GM23338 (cell line): ENCODE data around the gene CTSF. TPM values are rescaled to one million over a fixed set of nuclear protein-coding genes. Genes with fewer than 3 reads are reported as not detected.

Experiments
- ATAC-seq: fragments of 200-7000 bp; cut with Tn5 transposase; 3 replicates; pipeline ENCODE4 v1.9.1; 2020
- DNase-seq: peaks from one replicate; pipeline ENCODE4 v3.0.0-alpha.2; 2015; ENCODE audit warnings: low spot score
- H2AFZ ChIP-seq: fragments of 200-600 bp; sonication (generic); 2 replicates; pipeline ENCODE4 v1.8.0; 2016; ENCODE audit warnings: antibody characterized with exemption, mild to moderate bottlenecking, moderate library complexity
- H3F3A ChIP-seq: fragments of 200-600 bp; sonication (generic); replicated peaks from 2 replicates; pipeline ENCODE4 v1.8.0; 2017; ENCODE audit warnings: antibody characterized with exemption, mixed run types, low read depth
- H3K27ac ChIP-seq: fragments of 200-600 bp; sonication (generic); 2 replicates; pipeline ENCODE4 v1.6.1; 2016; ENCODE audit warnings: low read depth
- H3K27me3 ChIP-seq: fragments of 200-600 bp; sonication (generic); 2 replicates; pipeline ENCODE4 v1.8.0; 2016; ENCODE audit warnings: mild to moderate bottlenecking, mixed run types, moderate library complexity; ENCODE audit not compliant: insufficient read depth
- H3K36me3 ChIP-seq: fragments of 200-600 bp; sonication (generic); 2 replicates; pipeline ENCODE4 v1.8.0; 2016; ENCODE audit warnings: mild to moderate bottlenecking; ENCODE audit not compliant: insufficient read depth
- H3K4me1 ChIP-seq: fragments of 200-600 bp; sonication (generic); 2 replicates; pipeline ENCODE4 v1.8.0; 2016; ENCODE audit warnings: mild to moderate bottlenecking, moderate library complexity; ENCODE audit not compliant: insufficient read depth
- H3K4me2 ChIP-seq: fragments of 200-600 bp; sonication (generic); 2 replicates; pipeline ENCODE4 v1.7.1; 2017; ENCODE audit warnings: mixed run types
- H3K4me3 ChIP-seq: fragments of 200-600 bp; sonication (generic); 2 replicates; pipeline ENCODE4 v1.6.1; 2016; ENCODE audit warnings: mixed run types
- H3K79me2 ChIP-seq: fragments of 200-600 bp; sonication (generic); replicated peaks from 2 replicates; pipeline ENCODE4 v1.8.0; 2017; ENCODE audit warnings: mild to moderate bottlenecking; ENCODE audit not compliant: insufficient read depth
- H3K9me2 ChIP-seq: fragments of 200-600 bp; sonication (generic); 2 replicates; pipeline ENCODE4 v1.8.0; 2017; ENCODE audit not compliant: insufficient read depth
- H4K20me1 ChIP-seq: fragments of 200-600 bp; sonication (generic); replicated peaks from 2 replicates; pipeline ENCODE4 v1.8.0; 2017; ENCODE audit warnings: mild to moderate bottlenecking; ENCODE audit not compliant: insufficient read depth
- H3K27ac Mint-ChIP-seq: 2 replicates; pipeline ENCODE4 v1.8.0; 2020; ENCODE audit warnings: inconsistent platforms, mild to moderate bottlenecking, moderate library complexity, mixed read lengths
- H3K27me3 Mint-ChIP-seq: 3 replicates; pipeline ENCODE4 v1.8.0; 2022; ENCODE audit warnings: low read depth, mild to moderate bottlenecking, moderate library complexity, mixed read lengths, inconsistent platforms; ENCODE audit not compliant: insufficient read depth, poor library complexity
- H3K36me3 Mint-ChIP-seq: 3 replicates; pipeline ENCODE4 v1.8.0; 2021; ENCODE audit warnings: low read depth, mild to moderate bottlenecking, inconsistent platforms, moderate library complexity, mixed read lengths
- H3K4me1 Mint-ChIP-seq: 3 replicates; pipeline ENCODE4 v1.8.0; 2020; ENCODE audit warnings: mild to moderate bottlenecking, inconsistent platforms, mixed read lengths
- H3K4me3 Mint-ChIP-seq: 3 replicates; pipeline ENCODE4 v1.8.0; 2021; ENCODE audit warnings: moderate library complexity, mild to moderate bottlenecking, inconsistent platforms, mixed read lengths
- H3K9me3 Mint-ChIP-seq: 3 replicates; pipeline ENCODE4 v1.8.0; 2020; ENCODE audit warnings: moderate library complexity, mild to moderate bottlenecking, inconsistent platforms, mixed read lengths
- CREB1 ChIP-seq: fragments of 250-450 bp; sonication (Bioruptor Pico); IDR thresholded peaks from 2 replicates; pipeline ENCODE4 v1.5.0; 2020; ENCODE audit warnings: low read depth, mild to moderate bottlenecking, moderate library complexity
- ETS1 ChIP-seq: IDR thresholded peaks from 2 replicates; pipeline ENCODE4 v1.6.1; 2016; ENCODE audit warnings: antibody characterized with exemption
- EZH2 ChIP-seq: fragments of 200-600 bp; sonication (generic); IDR thresholded peaks from one replicate; pipeline ENCODE4 v1.8.0; 2017; ENCODE audit warnings: antibody characterized with exemption, mild to moderate bottlenecking, low read depth; ENCODE audit not compliant: unreplicated experiment
- EZH2phosphoT487 ChIP-seq: fragments of 200-600 bp; sonication (generic); IDR thresholded peaks from one replicate; pipeline ENCODE4 v1.8.1; 2018; ENCODE audit warnings: antibody characterized with exemption; ENCODE audit not compliant: unreplicated experiment
- JUNB ChIP-seq: IDR thresholded peaks from one replicate; pipeline ENCODE4 v1.6.1; 2016; ENCODE audit warnings: antibody characterized with exemption; ENCODE audit not compliant: unreplicated experiment
- NANOG ChIP-seq: IDR thresholded peaks from 2 replicates; pipeline ENCODE4 v1.6.1; 2016; ENCODE audit warnings: antibody characterized with exemption, borderline replicate concordance
- POLR2AphosphoS5 ChIP-seq: IDR thresholded peaks from 2 replicates; pipeline ENCODE4 v1.6.1; 2016; ENCODE audit warnings: antibody characterized with exemption, low read depth
- STAT1 ChIP-seq: IDR thresholded peaks from one replicate; pipeline ENCODE4 v1.6.1; 2016; ENCODE audit warnings: antibody characterized with exemption; ENCODE audit not compliant: unreplicated experiment
- ZNF114 ChIP-seq: fragments of 250-450 bp; sonication (Bioruptor Pico); IDR thresholded peaks from 2 replicates; pipeline ENCODE4 v1.5.0; 2020; ENCODE audit warnings: mild to moderate bottlenecking, moderate library complexity
- ZNF331 ChIP-seq: fragments of 250-450 bp; sonication (Bioruptor Pico); IDR thresholded peaks from 2 replicates; pipeline ENCODE4 v1.5.0; 2020; ENCODE audit warnings: low read depth, mild to moderate bottlenecking, moderate library complexity
- polyA plus RNA-seq: library from polyadenylated mRNA; unstranded; fragments of >200 nt; fragmentation: Nextera tagmentation; extraction: Ambion mirVana; gene quantifications from 2 replicates; pipeline ENCODE4 v1.2.1, GENCODE V29; 2016
- total RNA-seq: library from RNA; depleted of rRNA; stranded (reverse); fragments of >200 nt; shearing (Covaris generic); gene quantifications from 2 replicates; pipeline ENCODE4 v1.2.3, GENCODE V29; 2014
- TF ChIP-seq, protein P1 (sequence below): fragments of 250-450 bp; sonication (Bioruptor Pico); IDR thresholded peaks from 2 replicates; pipeline ENCODE4 v1.5.0; 2020; ENCODE audit warnings: mild to moderate bottlenecking, moderate library complexity
- TF ChIP-seq, protein P2 (sequence below): IDR thresholded peaks from one replicate; pipeline ENCODE4 v1.6.1; 2018; ENCODE audit warnings: antibody characterized with exemption; ENCODE audit not compliant: unreplicated experiment
- TF ChIP-seq, protein P3 (sequence below), 2 experiments: fragments of 200-600 bp in 1 of 2; sonication (generic) in 1 of 2; conservative IDR thresholded peaks; 2 replicates each; pipeline versions ENCODE4 v1.5.1 to v1.6.1; 2016 to 2017; ENCODE audit warnings: antibody characterized with exemption in 2 of 2, low read depth in 2 of 2, mild to moderate bottlenecking in 2 of 2, moderate library complexity in 1 of 2

Gene CTSF
- total and polyA plus RNA-seq, 2 experiments from 2014 or later, result 20.4 to 51.1 TPM

DNA sequence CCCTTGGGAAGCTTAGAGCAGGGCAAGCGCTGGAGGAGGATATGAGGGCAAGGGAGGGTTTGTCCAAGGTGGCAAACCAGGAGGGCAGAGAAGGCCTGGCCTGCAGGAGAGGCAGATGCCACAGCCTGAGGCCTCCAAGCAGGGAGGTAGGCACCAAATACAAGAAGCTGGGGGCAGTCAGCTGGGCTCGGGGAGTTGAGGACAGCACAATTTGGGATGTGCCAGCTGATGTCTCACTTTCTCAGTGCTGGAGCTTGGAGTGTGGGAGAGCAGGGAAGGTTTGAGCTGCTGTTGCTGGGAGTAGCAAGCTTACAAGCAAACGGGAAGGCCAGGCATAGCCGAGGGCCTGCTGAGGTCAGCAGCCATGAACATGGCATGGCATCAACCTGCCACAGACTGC, 26.5 kb downstream of the CTSF start:
- Histone ChIP-seq H4K20me1 (no peaks in the 10 kb centered on the region), H3K27ac (no peak overlapping the region), H3K4me1 (peaks cover 13% of the 10 kb centered on the region), H3K4me3 (no peak overlapping the region), H3K79me2 (peaks cover 4% of the 10 kb centered on the region; the same call in 1 of the 2 replicates), H3K4me2 (no peak overlapping the region), H3K9me2 (no peaks in the 10 kb centered on the region), H2AFZ (no peak overlapping the region), H3F3A (0 out of 2 replicates have a peak, but pooled peaks cover 7% of the 10 kb centered on the region), H3K27me3 (no peaks in the 10 kb centered on the region), H3K36me3 (no peaks in the 10 kb centered on the region)
- H3K4me3 Mint-ChIP-seq, result no peak overlapping the region
- no peak for TF ChIP-seq NANOG
- TF ChIP-seq, protein P1, sequence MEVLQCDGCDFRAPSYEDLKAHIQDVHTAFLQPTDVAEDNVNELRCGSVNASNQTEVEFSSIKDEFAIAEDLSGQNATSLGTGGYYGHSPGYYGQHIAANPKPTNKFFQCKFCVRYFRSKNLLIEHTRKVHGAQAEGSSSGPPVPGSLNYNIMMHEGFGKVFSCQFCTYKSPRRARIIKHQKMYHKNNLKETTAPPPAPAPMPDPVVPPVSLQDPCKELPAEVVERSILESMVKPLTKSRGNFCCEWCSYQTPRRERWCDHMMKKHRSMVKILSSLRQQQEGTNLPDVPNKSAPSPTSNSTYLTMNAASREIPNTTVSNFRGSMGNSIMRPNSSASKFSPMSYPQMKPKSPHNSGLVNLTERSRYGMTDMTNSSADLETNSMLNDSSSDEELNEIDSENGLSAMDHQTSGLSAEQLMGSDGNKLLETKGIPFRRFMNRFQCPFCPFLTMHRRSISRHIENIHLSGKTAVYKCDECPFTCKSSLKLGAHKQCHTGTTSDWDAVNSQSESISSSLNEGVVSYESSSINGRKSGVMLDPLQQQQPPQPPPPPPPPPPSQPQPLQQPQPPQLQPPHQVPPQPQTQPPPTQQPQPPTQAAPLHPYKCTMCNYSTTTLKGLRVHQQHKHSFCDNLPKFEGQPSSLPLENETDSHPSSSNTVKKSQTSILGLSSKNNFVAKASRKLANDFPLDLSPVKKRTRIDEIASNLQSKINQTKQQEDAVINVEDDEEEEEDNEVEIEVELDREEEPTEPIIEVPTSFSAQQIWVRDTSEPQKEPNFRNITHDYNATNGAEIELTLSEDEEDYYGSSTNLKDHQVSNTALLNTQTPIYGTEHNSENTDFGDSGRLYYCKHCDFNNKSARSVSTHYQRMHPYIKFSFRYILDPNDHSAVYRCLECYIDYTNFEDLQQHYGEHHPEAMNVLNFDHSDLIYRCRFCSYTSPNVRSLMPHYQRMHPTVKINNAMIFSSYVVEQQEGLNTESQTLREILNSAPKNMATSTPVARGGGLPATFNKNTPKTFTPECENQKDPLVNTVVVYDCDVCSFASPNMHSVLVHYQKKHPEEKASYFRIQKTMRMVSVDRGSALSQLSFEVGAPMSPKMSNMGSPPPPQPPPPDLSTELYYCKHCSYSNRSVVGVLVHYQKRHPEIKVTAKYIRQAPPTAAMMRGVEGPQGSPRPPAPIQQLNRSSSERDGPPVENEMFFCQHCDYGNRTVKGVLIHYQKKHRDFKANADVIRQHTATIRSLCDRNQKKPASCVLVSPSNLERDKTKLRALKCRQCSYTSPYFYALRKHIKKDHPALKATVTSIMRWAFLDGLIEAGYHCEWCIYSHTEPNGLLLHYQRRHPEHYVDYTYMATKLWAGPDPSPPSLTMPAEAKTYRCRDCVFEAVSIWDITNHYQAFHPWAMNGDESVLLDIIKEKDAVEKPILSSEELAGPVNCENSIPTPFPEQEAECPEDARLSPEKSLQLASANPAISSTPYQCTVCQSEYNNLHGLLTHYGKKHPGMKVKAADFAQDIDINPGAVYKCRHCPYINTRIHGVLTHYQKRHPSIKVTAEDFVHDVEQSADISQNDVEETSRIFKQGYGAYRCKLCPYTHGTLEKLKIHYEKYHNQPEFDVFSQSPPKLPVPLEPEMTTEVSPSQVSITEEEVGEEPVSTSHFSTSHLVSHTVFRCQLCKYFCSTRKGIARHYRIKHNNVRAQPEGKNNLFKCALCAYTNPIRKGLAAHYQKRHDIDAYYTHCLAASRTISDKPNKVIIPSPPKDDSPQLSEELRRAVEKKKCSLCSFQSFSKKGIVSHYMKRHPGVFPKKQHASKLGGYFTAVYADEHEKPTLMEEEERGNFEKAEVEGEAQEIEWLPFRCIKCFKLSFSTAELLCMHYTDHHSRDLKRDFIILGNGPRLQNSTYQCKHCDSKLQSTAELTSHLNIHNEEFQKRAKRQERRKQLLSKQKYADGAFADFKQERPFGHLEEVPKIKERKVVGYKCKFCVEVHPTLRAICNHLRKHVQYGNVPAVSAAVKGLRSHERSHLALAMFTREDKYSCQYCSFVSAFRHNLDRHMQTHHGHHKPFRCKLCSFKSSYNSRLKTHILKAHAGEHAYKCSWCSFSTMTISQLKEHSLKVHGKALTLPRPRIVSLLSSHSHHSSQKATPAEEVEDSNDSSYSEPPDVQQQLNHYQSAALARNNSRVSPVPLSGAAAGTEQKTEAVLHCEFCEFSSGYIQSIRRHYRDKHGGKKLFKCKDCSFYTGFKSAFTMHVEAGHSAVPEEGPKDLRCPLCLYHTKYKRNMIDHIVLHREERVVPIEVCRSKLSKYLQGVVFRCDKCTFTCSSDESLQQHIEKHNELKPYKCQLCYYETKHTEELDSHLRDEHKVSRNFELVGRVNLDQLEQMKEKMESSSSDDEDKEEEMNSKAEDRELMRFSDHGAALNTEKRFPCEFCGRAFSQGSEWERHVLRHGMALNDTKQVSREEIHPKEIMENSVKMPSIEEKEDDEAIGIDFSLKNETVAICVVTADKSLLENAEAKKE (CRISPR knock-in tag), result no peak
- no peak for TF ChIP-seq ZNF331 (CRISPR knock-in tag)
- TF ChIP-seq CREB1 (CRISPR knock-in tag), result no peak
- TF ChIP-seq, protein P2, sequence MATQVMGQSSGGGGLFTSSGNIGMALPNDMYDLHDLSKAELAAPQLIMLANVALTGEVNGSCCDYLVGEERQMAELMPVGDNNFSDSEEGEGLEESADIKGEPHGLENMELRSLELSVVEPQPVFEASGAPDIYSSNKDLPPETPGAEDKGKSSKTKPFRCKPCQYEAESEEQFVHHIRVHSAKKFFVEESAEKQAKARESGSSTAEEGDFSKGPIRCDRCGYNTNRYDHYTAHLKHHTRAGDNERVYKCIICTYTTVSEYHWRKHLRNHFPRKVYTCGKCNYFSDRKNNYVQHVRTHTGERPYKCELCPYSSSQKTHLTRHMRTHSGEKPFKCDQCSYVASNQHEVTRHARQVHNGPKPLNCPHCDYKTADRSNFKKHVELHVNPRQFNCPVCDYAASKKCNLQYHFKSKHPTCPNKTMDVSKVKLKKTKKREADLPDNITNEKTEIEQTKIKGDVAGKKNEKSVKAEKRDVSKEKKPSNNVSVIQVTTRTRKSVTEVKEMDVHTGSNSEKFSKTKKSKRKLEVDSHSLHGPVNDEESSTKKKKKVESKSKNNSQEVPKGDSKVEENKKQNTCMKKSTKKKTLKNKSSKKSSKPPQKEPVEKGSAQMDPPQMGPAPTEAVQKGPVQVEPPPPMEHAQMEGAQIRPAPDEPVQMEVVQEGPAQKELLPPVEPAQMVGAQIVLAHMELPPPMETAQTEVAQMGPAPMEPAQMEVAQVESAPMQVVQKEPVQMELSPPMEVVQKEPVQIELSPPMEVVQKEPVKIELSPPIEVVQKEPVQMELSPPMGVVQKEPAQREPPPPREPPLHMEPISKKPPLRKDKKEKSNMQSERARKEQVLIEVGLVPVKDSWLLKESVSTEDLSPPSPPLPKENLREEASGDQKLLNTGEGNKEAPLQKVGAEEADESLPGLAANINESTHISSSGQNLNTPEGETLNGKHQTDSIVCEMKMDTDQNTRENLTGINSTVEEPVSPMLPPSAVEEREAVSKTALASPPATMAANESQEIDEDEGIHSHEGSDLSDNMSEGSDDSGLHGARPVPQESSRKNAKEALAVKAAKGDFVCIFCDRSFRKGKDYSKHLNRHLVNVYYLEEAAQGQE, result no peak
- TF ChIP-seq ZNF114 (CRISPR knock-in tag), result no peak
- TF ChIP-seq POLR2AphosphoS5, result no peak
- no peak for TF ChIP-seq JUNB
- TF ChIP-seq STAT1, result no peak
- TF ChIP-seq EZH2phosphoT487, result no peak
- TF ChIP-seq, protein P3, sequence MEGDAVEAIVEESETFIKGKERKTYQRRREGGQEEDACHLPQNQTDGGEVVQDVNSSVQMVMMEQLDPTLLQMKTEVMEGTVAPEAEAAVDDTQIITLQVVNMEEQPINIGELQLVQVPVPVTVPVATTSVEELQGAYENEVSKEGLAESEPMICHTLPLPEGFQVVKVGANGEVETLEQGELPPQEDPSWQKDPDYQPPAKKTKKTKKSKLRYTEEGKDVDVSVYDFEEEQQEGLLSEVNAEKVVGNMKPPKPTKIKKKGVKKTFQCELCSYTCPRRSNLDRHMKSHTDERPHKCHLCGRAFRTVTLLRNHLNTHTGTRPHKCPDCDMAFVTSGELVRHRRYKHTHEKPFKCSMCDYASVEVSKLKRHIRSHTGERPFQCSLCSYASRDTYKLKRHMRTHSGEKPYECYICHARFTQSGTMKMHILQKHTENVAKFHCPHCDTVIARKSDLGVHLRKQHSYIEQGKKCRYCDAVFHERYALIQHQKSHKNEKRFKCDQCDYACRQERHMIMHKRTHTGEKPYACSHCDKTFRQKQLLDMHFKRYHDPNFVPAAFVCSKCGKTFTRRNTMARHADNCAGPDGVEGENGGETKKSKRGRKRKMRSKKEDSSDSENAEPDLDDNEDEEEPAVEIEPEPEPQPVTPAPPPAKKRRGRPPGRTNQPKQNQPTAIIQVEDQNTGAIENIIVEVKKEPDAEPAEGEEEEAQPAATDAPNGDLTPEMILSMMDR (conservative IDR thresholded peaks at IDR 0.05; ENCODE audit: low read depth in 2 of 2), result no peak
- no peak for TF ChIP-seq ETS1
- TF ChIP-seq EZH2, result no peak
- H3K9me3 Mint-ChIP-seq, result no peaks in the 10 kb centered on the region; the same call in 1 of the 3 replicates
- no peak overlapping the region for H3K27ac Mint-ChIP-seq
- peaks cover 3% of the 10 kb centered on the region; the same call in 2 of the 3 replicates for H3K36me3 Mint-ChIP-seq
- ATAC-seq (no peak), DNase-seq (no peak)
- peaks cover 16% of the 10 kb centered on the region for H3K27me3 Mint-ChIP-seq
- peaks cover 25% of the 10 kb centered on the region for H3K4me1 Mint-ChIP-seq
